HG02970 (cell line): Measurements from ENCODE around the gene SEPTIN1.
A peak's percentile ranks its signal among the peaks of the same experiment; 100 is the strongest.
"Not testable (repeated sequence)": the region's sequence is repeated elsewhere in the genome, so short reads cannot be mapped to it uniquely, and the experiment has no call there.

Source experiments
- ATAC-seq: cut with Tn5 transposase; IDR thresholded peaks from one replicate; pipeline ENCODE4 v1.9.1; 2021; ENCODE audit warnings: mild to moderate bottlenecking, moderate library complexity, moderate number of reproducible peaks; ENCODE audit not compliant: unreplicated experiment, low FRiP score

Gene SEPTIN1

DNA sequence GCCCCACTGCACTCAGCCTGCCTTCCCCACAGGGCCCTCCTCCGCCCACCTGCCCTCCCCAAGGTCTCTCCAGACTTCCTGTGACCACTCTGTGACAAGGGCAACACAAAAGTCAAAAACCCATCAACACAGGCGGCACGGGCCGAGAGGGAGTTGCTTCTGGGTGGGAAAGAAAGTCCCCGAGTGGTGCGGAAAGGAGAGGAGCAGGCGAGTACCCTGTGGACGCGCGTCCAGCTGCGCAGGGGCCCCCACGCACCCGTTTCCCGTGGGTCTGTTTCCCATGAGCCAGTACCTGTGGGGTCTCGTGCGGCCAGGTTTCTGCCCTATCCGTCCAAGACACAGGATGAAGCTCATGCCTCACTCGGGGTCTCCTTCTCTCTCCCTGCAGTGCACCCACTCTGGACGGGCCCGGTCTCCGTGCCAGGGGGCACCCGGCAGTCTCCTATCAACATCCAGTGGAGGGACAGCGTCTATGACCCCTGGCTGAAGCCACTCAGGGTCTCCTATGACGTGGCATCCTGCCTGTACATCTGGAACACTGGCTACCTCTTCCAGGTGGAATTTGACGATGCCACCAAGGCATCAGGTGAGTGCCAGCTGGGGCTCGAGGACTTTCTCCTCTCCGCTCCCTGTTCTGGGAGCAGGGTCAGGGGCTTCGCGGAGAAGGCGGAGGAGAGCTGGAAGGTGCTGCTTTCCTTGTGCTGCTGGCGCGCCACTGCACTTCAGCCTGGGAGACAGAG is 39.4 kb downstream of the SEPTIN1 start:
- ATAC-seq = no peak

DNA sequence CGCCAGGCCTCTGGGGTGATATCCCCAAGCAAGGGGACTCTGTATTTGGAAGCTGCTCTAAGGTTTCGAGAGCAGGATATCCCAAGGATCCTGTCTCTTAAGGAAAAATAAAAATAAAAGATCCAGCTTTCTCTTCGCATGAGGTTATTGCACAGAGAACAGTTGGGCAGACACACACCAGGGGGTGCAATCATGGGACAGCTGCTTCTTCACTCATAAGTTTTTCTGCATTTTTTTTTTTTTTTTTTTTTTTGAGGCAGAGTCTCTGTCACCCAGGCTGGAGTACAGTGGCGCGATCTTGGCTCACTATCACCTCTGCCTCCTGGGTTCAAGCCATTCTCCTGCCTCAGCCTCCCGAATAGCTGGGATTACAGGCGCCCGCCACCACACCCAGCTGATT is 40.4 kb downstream of the SEPTIN1 start:
- ATAC-seq = not testable (repeated sequence)

- ATAC-seq = no peak
These were observed 41.7 kb downstream of the SEPTIN1 start for GRCh38 chr16:30340621-30341020.

- not testable (repeated sequence) for ATAC-seq
These were observed 43.6 kb downstream of the SEPTIN1 start for GRCh38 chr16:30338715-30339114.

DNA sequence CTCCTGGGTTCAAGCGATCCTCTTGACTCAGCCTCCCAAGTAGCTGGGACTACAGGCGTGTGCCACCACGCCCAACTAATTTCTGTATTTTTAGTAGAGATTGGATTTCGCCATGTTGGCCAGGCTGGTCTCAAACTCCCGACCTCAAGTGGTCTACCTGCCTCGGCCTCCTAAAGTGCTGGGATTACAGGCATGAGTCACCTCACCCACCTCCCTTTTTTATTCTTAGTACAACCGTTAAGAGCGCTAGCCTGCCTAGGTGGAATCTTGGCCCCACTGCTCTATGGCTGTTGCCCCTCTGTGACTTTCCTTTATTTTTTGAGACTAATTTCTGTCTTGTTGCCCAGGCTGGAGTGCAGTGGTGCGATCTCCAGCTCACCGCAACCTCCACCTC is 44.4 kb downstream of the SEPTIN1 start:
- not testable (repeated sequence) for ATAC-seq

DNA sequence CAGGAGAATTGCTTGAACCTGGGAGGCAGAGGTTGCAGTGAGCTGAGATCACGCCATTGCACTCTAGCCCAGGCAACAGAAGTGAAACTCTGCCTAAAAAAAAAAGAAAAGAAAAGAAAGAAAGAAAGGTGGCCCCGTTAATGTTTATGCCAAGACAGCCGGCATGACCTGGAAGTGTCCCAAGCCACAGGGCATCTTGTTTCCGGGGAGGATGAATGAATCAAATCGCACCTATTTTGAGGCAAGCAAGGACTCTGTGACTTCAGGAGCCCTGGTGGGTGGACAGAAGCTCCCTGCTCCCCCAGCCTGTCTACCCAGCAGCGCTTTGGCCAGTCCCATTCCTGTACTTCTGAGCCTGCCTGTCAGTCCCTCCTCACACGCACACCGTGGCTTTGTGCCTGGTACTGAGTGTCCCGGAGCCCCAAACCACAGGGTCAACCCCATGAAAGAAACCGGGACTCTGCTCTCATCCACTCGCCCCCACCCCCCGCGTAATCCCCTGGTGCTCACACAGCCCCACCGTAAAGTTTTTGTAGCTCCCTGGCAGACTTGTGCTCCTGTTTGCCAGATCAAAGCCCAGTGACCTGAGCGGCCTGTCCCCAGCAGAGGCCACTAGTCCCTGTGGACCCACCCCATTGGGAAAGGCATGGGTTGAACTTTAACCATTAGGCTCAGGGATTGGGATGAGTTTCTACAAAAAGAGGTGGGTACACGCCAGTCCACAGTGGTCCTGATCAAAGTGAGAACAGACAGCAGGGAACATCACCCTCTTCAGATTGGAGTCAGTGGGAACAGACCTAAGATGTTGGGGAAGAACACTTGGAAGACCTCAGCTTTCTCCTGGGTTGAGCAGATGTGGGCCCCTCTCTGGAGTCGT is 46.5 kb downstream of the SEPTIN1 start:
- peak; percentile 12 for ATAC-seq

- peak; percentile 74 for ATAC-seq
These were observed 47.2 kb downstream of the SEPTIN1 start for GRCh38 chr16:30335028-30335597.

GRCh38 chr16:30334473-30334989 is 47.8 kb downstream of the SEPTIN1 start:
- ATAC-seq = peak; percentile 88
